HCT116 (cell line): Measurements from ENCODE around the gene ANXA6. TPM values are rescaled to one million over a fixed set of nuclear protein-coding genes. Genes with fewer than 3 reads are reported as not detected.

Experiments used
- ATAC-seq: fragments of 200-7000 bp; cut with Tn5 transposase; 2 replicates; pipeline ENCODE4 v1.9.1; 2020; ENCODE audit warnings: mild to moderate bottlenecking, moderate library complexity
- BruUV-seq: library from RNA; stranded (reverse); fragments of 400-500 nt; replicated peaks from 2 replicates; lab custom pipeline; 2021; lab: Mats Ljungman, UMichigan
- CTCF ChIA-PET: fragments of 300-600 bp; sonication (Branson Sonifier 250); formaldehyde crosslinking; loops from one replicate; lab custom pipeline; 2021; ENCODE audit warnings: antibody characterized with exemption; lab: Charles Lee
- POLR2A ChIA-PET: fragments of 300-600, 350-600 bp; sonication (Branson Sonifier 250); formaldehyde crosslinking; loops from one replicate; lab custom pipeline; 2021; ENCODE audit warnings: antibody characterized with exemption; lab: Charles Lee
- RAD21 ChIA-PET, 2 experiments: fragments of 300-600 bp; sonication (Branson Sonifier 250); formaldehyde crosslinking; loops; one replicate each; lab custom pipeline; 2023; ENCODE audit warnings: low total read pairs in 2 of 2; ENCODE audit not compliant: uncharacterized antibody in 2 of 2, unreplicated experiment in 2 of 2, low non-redundant PET in 1 of 2; lab: Charles Lee
- DNase-seq: peaks from one replicate; pipeline ENCODE4 v3.0.0-alpha.2; 2010; ENCODE audit warnings: low read depth, low spot score
- H2AFZ ChIP-seq: fragments of 200-600 bp; shearing (Covaris generic), sonication (generic); 2 replicates; pipeline ENCODE4 v1.6.1; 2017; ENCODE audit warnings: low read depth, mixed run types, mixed read lengths, antibody characterized with exemption, low read length; ENCODE audit not compliant: poor library complexity, severe bottlenecking
- H3K27ac ChIP-seq: 2 replicates; pipeline ENCODE4 v1.5.1; 2012; ENCODE audit warnings: low read depth, low read length
- H3K27me3 ChIP-seq: fragments of 200-600 bp; sonication (generic); 2 replicates; pipeline ENCODE4 v1.6.1; 2016; ENCODE audit warnings: mixed run types, low read length, mixed read lengths; ENCODE audit not compliant: insufficient read depth
- H3K36me3 ChIP-seq, 2 experiments: fragments of 200-500 bp in 1 of 2; fragments of 200-600 bp in 1 of 2; sonication (Bioruptor generic) in 1 of 2; sonication (generic) in 1 of 2; 2 replicates each; pipeline versions ENCODE4 v1.5.1 to v1.6.1; 2014 to 2016; ENCODE audit warnings: low read length in 2 of 2, inconsistent platforms in 1 of 2, mixed read lengths in 1 of 2, mixed run types in 1 of 2; ENCODE audit not compliant: insufficient read depth in 2 of 2, control insufficient read depth in 1 of 2
- H3K4me1 ChIP-seq, 2 experiments: fragments of 200-600 bp in 1 of 2; sonication (generic) in 1 of 2; 2 replicates each; pipeline versions ENCODE4 v1.5.1 to v1.6.1; 2012 to 2017; ENCODE audit warnings: low read length in 2 of 2, inconsistent platforms in 1 of 2, mild to moderate bottlenecking in 1 of 2, mixed read lengths in 1 of 2, mixed run types in 1 of 2, moderate library complexity in 1 of 2; ENCODE audit not compliant: insufficient read depth in 2 of 2, control insufficient read depth in 1 of 2
- H3K4me2 ChIP-seq: fragments of 200-600 bp; sonication (generic); 2 replicates; pipeline ENCODE4 v1.6.1; 2017; ENCODE audit warnings: mixed run types, low read length, mixed read lengths
- H3K4me3 ChIP-seq, 2 experiments: fragments of 200-600 bp in 1 of 2; sonication (generic) in 1 of 2; replicated peaks in 1 of 2; 2 replicates each; pipeline ENCODE4 v1.5.1; 2011 to 2016; ENCODE audit warnings: low read length in 2 of 2, control low read depth in 1 of 2, low read depth in 1 of 2, mild to moderate bottlenecking in 1 of 2, mixed read lengths in 1 of 2, mixed run types in 1 of 2
- H3K79me2 ChIP-seq: fragments of 200-600 bp; sonication (generic); 2 replicates; pipeline ENCODE4 v1.6.1; 2017; ENCODE audit warnings: mild to moderate bottlenecking, mixed run types, low read length, moderate library complexity, mixed read lengths; ENCODE audit not compliant: insufficient read depth
- H3K9ac ChIP-seq: fragments of 200-600 bp; sonication (generic); 2 replicates; pipeline ENCODE4 v1.6.1; 2016; ENCODE audit warnings: low read length, mixed read lengths
- H3K9me2 ChIP-seq: fragments of 200-600 bp; sonication (generic), shearing (Covaris generic); 2 replicates; pipeline ENCODE4 v1.6.1; 2017; ENCODE audit warnings: mixed run types, mild to moderate bottlenecking, moderate library complexity; ENCODE audit not compliant: insufficient read depth
- H3K9me3 ChIP-seq, 2 experiments: fragments of 200-500 bp in 1 of 2; fragments of 200-600 bp in 1 of 2; sonication (Bioruptor generic) in 1 of 2; sonication (generic) in 1 of 2; 2 replicates each; pipeline ENCODE4 v1.6.1; 2014 to 2017; ENCODE audit warnings: low read length in 2 of 2, mixed read lengths in 2 of 2, inconsistent platforms in 1 of 2, low read depth in 1 of 2, mild to moderate bottlenecking in 1 of 2, mixed run types in 1 of 2, moderate library complexity in 1 of 2; ENCODE audit not compliant: control insufficient read depth in 1 of 2, insufficient read depth in 1 of 2
- H4K20me1 ChIP-seq: fragments of 200-600 bp; sonication (generic), shearing (Covaris generic); 2 replicates; pipeline ENCODE4 v1.6.1; 2017; ENCODE audit warnings: mixed run types, mild to moderate bottlenecking, moderate library complexity; ENCODE audit not compliant: insufficient read depth
- CTCF ChIP-seq, 3 experiments: fragments of 200-600 bp in 1 of 3; sonication (generic) in 1 of 3; IDR thresholded peaks in 2 of 3; conservative IDR thresholded peaks in 1 of 3; 2 replicates each; pipeline ENCODE4 v1.5.1; 2012 to 2017; ENCODE audit warnings: low read depth in 2 of 3, low read length in 2 of 3, antibody characterized with exemption in 1 of 3, borderline replicate concordance in 1 of 3, control low read depth in 1 of 3, mild to moderate bottlenecking in 1 of 3, mixed read lengths in 1 of 3, mixed run types in 1 of 3, moderate library complexity in 1 of 3; ENCODE audit not compliant: insufficient read depth in 1 of 3
- EGR1 ChIP-seq: IDR thresholded peaks from 2 replicates; pipeline ENCODE4 v1.6.1; 2012; ENCODE audit warnings: low read depth
- EZH2 ChIP-seq: fragments of 200-600 bp; sonication (generic); IDR thresholded peaks from 2 replicates; pipeline ENCODE4 v1.6.1; 2017; ENCODE audit warnings: antibody characterized with exemption, mixed run types
- FOSL1 ChIP-seq: IDR thresholded peaks from 2 replicates; pipeline ENCODE4 v1.6.1; 2012; ENCODE audit warnings: low read depth
- JUND ChIP-seq: IDR thresholded peaks from 2 replicates; pipeline ENCODE4 v1.6.1; 2012
- MAX ChIP-seq: IDR thresholded peaks from 2 replicates; pipeline ENCODE4 v1.6.1; 2012
- POLR2AphosphoS5 ChIP-seq: IDR thresholded peaks from 2 replicates; pipeline ENCODE4 v1.6.1; 2011; ENCODE audit warnings: mild to moderate bottlenecking, low read depth, low read length, moderate library complexity
- SP1 ChIP-seq: IDR thresholded peaks from 2 replicates; pipeline ENCODE4 v1.6.1; 2012; ENCODE audit warnings: low read depth
- TCF7L2 ChIP-seq: IDR thresholded peaks from 2 replicates; pipeline ENCODE4 v1.7.0; 2011; ENCODE audit warnings: borderline replicate concordance, inconsistent platforms; ENCODE audit not compliant: insufficient read depth, insufficient read length; ENCODE audit errors: extremely low read depth
- intact Hi-C: fragments of 100-400 bp; cut with micrococcal nuclease; formaldehyde crosslinking; loops from 2 replicates; pipeline ENCODE4 v1.10.0; 2022
- total RNA-seq: library from RNA; stranded (reverse); gene quantifications from one replicate; pipeline ENCODE4 v1.2.1, GENCODE V29; 2021; ENCODE audit not compliant: unreplicated experiment
- TF ChIP-seq, protein P1 (sequence below): IDR thresholded peaks from 2 replicates; pipeline ENCODE4 v1.6.1; 2012
- TF ChIP-seq, protein P2 (sequence below): IDR thresholded peaks from 2 replicates; pipeline ENCODE4 v1.6.1; 2012; ENCODE audit warnings: low read depth

Gene ANXA6
- total RNA-seq, 1 experiment from 2014 or later: 71.9 TPM

DNA sequence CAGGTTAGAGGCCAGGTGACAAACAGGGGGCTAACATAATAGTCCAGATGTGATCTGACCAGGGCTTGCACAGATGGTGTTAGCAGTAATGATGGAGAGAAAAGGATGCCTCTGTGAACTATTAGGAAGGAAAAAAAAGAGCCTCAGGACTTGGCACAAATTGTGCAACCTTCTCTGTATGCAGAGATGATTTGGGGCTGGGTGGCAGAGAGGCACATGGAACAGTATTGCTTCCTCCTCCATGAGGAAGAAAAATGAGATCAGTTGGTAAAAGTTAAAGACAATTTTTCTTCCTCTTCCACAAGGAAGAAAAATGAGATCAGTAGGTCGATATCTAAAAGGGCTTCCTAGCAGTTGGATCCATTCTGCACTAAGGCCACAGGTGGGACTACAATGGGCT lies 13.9 kb upstream of the ANXA6 start:
- TF ChIP-seq, protein P1, sequence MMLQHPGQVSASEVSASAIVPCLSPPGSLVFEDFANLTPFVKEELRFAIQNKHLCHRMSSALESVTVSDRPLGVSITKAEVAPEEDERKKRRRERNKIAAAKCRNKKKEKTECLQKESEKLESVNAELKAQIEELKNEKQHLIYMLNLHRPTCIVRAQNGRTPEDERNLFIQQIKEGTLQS: no peak
- TF ChIP-seq FOSL1: no peak
- no peak for TF ChIP-seq EZH2
- TF ChIP-seq POLR2AphosphoS5: no peak
- no peak for TF ChIP-seq EGR1
- no peak for TF ChIP-seq SP1
- no peak for TF ChIP-seq JUND
- TF ChIP-seq, protein P2, sequence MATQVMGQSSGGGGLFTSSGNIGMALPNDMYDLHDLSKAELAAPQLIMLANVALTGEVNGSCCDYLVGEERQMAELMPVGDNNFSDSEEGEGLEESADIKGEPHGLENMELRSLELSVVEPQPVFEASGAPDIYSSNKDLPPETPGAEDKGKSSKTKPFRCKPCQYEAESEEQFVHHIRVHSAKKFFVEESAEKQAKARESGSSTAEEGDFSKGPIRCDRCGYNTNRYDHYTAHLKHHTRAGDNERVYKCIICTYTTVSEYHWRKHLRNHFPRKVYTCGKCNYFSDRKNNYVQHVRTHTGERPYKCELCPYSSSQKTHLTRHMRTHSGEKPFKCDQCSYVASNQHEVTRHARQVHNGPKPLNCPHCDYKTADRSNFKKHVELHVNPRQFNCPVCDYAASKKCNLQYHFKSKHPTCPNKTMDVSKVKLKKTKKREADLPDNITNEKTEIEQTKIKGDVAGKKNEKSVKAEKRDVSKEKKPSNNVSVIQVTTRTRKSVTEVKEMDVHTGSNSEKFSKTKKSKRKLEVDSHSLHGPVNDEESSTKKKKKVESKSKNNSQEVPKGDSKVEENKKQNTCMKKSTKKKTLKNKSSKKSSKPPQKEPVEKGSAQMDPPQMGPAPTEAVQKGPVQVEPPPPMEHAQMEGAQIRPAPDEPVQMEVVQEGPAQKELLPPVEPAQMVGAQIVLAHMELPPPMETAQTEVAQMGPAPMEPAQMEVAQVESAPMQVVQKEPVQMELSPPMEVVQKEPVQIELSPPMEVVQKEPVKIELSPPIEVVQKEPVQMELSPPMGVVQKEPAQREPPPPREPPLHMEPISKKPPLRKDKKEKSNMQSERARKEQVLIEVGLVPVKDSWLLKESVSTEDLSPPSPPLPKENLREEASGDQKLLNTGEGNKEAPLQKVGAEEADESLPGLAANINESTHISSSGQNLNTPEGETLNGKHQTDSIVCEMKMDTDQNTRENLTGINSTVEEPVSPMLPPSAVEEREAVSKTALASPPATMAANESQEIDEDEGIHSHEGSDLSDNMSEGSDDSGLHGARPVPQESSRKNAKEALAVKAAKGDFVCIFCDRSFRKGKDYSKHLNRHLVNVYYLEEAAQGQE: no peak
- no peak for TF ChIP-seq CTCF (IDR thresholded peaks at IDR 0.05 in 2 of 3, conservative IDR thresholded peaks at IDR 0.05 in 1 of 3; ENCODE audit: borderline replicate concordance in 1 of 3, insufficient read depth in 1 of 3, low read depth in 2 of 3, low read length in 2 of 3)
- TF ChIP-seq TCF7L2: no peak
- TF ChIP-seq MAX: no peak
- DNase-seq (no peak), ATAC-seq (no peak)
- intact Hi-C loops: no loop called here
- H4K20me1 ChIP-seq: no peaks in the 10 kb centered on the region
- no peaks in the 10 kb centered on the region for H3K79me2 ChIP-seq
- H3K9me3 ChIP-seq: no peaks in the 10 kb centered on the region
- H3K4me1 ChIP-seq: no peaks in the 10 kb centered on the region
- no peak overlapping the region for H3K4me2 ChIP-seq
- H2AFZ ChIP-seq: no peak overlapping the region
- no peaks in the 10 kb centered on the region for H3K36me3 ChIP-seq
- RAD21 ChIA-PET: no interaction called here
- CTCF ChIA-PET: interaction anchor here (0.6 kb wide), 1 partner anchor 45 kb away, joined by 6 read pairs; no protein-coding TSS in a partner anchor
- no TSS peak for BruUV-seq
- no peaks in the 10 kb centered on the region for H3K27me3 ChIP-seq
- no peaks in the 10 kb centered on the region for H3K9me2 ChIP-seq
- no peak overlapping the region for H3K9ac ChIP-seq
- no peak overlapping the region for H3K4me3 ChIP-seq
- POLR2A ChIA-PET: interaction anchor here (0.7 kb wide), 1 partner anchor 21 kb away, joined by 3 read pairs; no protein-coding TSS in a partner anchor
- no peak overlapping the region for H3K27ac ChIP-seq
